DMS 273 (cell line): ENCODE measurements around the gene CCSER1.
"Not testable (repeated sequence)": the region's sequence is repeated elsewhere in the genome, so short reads cannot be mapped to it uniquely, and the experiment has no call there.

ENCODE experiments used
- DNase-seq: peaks from one replicate; lab custom pipeline; 2025; ENCODE audit not compliant: unreplicated experiment; lab: John Stamatoyannopoulos, UW

CCSER1 gene

GRCh38 chr4:90641861-90642599 is 514.8 kb downstream of the CCSER1 start:
- DNase-seq = no peak

- no peak for DNase-seq
Observed at GRCh38 chr4:90643156-90643555, 516.0 kb downstream of the CCSER1 start.

- no peak for DNase-seq
Observed at GRCh38 chr4:90648311-90648710, 521.1 kb downstream of the CCSER1 start.

DNA sequence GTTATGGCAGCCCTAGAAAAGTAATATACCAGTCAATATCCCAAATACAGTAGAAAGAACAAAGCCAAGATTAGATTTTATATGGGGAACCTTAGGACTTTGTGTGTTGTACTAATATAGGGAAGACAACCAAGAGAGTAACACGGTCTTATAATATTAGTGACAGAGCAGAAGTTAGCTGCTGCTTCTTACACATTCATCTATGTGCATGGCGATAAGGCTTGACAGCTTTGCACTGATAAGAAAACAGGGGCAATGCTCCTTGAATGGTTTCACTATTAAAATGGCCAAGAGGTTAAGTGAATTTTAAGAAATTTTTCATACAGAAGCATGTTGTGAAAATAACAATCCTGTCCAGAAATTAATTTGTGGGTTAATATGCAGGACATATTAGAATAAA is 521.6 kb downstream of the CCSER1 start:
- DNase-seq = no peak

GRCh38 chr4:90660672-90661071 is 533.5 kb downstream of the CCSER1 start:
- DNase-seq = no peak

DNA sequence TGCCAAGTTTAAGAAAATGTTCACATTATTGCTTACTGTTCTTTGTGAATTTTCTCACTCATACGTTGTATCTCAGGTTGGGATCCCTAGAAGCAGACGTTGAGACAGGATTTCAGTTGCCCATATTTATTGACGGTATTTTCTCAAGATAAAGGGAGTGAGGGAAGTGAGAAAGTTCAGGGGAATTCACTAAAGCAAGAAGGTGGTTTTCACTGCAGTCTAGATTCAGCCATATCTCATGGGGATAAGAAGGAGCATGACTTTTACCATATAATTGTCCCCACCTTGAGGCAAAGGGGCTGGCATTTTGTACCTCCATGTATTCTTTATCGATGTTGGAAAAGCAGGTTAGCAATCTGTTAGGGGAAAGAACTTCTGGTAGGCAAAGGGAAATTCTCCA is 543.0 kb downstream of the CCSER1 start:
- no peak for DNase-seq

DNA sequence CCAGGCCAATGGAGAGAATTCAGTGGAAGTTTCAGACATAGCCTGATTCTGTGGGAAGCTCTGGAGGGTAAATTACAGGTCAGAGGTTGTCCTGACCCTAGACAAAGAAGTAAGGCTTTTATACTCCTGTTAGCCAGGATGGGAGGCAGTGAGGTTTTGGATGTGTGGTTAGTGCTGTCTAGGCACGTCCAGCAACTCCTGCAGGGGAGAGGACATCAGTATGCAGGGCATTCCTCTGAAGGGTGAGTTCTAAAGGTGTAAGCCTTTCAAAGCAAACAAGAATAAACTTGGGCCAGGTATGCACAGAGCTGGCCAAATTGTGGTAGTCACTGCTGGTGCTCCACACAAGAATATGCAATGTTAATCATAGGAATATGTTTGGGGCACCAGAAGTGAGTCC is 562.5 kb downstream of the CCSER1 start:
- DNase-seq = no peak

DNA sequence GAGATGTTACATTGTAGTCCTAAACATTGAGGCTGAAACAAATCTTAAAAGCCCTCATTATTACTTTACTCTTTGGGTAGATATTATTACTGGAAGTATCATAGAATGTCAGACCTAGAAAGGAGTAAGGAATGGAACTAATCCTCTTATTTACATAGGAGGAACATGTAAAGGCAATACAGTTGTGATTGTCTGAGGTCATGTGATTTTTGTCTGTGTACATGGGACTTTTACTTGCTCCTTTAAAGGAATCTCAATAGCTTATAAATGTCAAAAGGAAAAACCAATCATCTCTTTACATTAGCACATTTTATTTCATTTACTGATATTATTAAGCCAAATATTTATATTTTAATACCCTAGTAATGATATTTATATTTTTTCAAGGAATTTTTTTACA is 568.2 kb downstream of the CCSER1 start:
- no peak for DNase-seq

GRCh38 chr4:90705501-90705900 is 578.3 kb downstream of the CCSER1 start:
- DNase-seq = not testable (repeated sequence)

DNA sequence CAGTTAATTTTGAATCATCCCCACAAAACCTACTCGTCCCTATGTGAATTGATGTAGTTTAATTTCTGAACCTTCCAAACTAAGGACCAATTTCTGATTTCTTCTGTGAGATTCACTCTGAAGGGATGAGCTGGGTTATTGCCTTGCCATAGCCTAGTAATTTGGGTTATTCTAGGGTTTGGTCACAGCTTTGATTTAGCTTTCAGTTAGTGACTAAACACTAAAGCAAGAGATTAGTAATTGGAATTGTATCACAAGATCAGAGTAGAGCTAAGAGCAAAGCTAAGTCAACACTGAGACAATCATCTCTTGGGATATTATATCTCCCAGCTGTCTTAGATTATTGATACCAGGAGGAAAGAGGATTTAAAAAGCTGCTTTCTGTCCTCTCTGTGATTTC is 588.0 kb downstream of the CCSER1 start:
- DNase-seq = no peak

GRCh38 chr4:90718931-90719330 is 591.7 kb downstream of the CCSER1 start:
- no peak for DNase-seq

- DNase-seq = no peak
Observed at GRCh38 chr4:90727938-90728337, 600.7 kb downstream of the CCSER1 start.

- DNase-seq = no peak
Observed at GRCh38 chr4:90730752-90731151, 603.6 kb downstream of the CCSER1 start.

GRCh38 chr4:90733211-90733610 is 606.0 kb downstream of the CCSER1 start:
- DNase-seq = no peak

- no peak for DNase-seq
Observed at GRCh38 chr4:90745176-90745575, 618.0 kb downstream of the CCSER1 start.

GRCh38 chr4:90753068-90753467 is 625.9 kb downstream of the CCSER1 start:
- no peak for DNase-seq

DNA sequence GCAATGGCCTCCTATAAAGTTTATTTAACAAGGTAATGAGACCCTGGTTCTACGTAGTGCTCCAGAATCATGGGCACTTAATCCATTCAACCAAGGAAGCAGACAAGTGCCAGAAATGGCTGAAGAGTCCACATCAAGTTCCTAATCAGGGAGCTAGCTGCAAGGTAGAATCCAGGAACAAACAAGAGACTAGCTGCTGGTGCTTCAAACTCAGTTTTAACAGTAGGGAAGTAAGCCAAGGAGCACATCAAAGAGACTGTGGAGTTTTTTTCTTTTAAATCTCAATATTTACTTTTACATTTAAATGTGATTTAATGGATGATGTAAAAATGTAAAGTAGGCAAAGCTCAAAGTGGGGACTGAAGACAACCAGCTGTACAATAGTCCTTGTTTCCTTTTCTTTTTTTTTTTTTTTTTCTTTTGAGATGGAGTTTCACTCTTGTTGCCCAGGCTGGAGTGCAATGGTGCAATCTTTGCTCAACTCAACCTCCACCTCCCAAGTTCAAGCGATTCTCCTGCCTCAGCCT is 630.4 kb downstream of the CCSER1 start:
- DNase-seq = no peak

DNA sequence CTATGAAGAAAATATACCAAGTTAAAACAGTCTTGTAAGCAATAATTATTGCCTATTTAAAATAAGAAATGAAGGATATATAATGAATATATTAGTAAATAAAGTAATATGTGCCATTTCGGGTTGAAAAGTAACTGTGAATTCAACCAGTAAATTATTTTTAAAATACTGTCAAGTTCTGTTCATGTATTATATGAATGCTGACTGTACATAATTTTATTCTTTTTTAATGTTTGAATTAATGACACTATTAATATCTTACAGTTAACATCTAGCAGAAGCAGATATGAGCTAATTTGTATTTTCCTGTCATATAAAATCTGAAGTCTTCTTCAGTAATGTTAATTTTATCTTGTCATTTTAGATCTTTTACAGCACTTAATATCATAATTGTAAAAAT is 632.9 kb downstream of the CCSER1 start:
- no peak for DNase-seq

DNA sequence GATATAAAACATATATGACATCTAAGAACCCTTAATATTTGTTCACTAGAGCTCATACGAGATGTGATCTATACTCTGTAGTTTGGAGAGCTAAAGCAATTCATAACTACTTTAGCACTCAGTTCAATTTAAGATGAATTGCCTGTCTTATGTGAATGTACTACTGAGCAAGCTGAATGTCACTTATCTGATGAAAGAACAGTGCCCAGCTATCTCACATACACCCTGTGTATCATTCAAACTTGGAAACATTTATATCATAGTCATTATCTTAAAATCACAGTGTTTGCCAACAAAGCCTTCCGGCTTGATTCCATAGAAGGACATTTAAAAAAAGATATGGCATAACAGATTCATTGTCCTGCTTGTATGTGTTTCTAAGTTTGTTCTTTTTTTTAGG is 639.6 kb downstream of the CCSER1 start:
- no peak for DNase-seq

GRCh38 chr4:90769251-90769650 is 642.1 kb downstream of the CCSER1 start:
- no peak for DNase-seq

- no peak for DNase-seq
Observed at GRCh38 chr4:90780193-90780592, 653.0 kb downstream of the CCSER1 start.

DNA sequence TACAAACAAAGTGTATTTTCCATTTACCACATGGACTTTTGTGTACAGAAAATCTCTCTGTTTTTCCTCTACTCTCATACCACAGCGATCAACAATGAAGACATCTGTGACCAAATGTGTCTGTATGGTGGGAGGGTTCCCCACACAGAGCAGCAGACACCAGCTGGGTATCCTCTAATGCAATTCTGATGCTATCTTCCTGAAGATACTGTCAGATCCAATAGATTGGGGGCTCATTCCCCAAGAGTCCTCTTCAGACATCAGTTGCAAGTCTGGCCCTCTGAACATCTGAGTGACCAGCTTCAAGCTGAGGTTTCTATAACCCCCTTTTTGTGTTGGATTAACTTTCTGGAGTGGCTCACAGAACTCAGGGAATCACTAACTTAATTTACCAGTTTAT is 659.4 kb downstream of the CCSER1 start:
- DNase-seq = no peak

GRCh38 chr4:90792696-90793095 is 665.5 kb downstream of the CCSER1 start:
- no peak for DNase-seq
